Measurements from ENCODE around the gene AQP12A. TPM values are rescaled to one million over a fixed set of nuclear protein-coding genes. Genes with fewer than 3 reads are reported as not detected.

AQP12A gene
- polyA plus RNA-seq, 1 donor (not counting 4 experiments of a cell fraction or from before 2014, with no cell fraction given) = not detected

- dilution Hi-C loops (cut with MboI; ENCODE audit: extremely low pct_ligation_motif_present, low sequenced_read_pairs) = no loop called here
These were observed 32.8 kb downstream of the AQP12A start for GRCh38 chr2:240724431-240724830.

GRCh38 chr2:240725266-240725665 is 33.6 kb downstream of the AQP12A start:
- Histone ChIP-seq H3K27me3 (ENCODE audit: control insufficient read depth, extremely low read depth, insufficient read depth, low read length) (peaks cover 10% of the 10 kb centered on the region), H4K20me1 (ENCODE audit: control insufficient read depth, extremely low read depth, insufficient read depth, low read length) (no peaks in the 10 kb centered on the region), H3K9me3 (ENCODE audit: control insufficient read depth, low read depth, low read length) (no peaks in the 10 kb centered on the region), H3K36me3 (ENCODE audit: control insufficient read depth in 2 of 2, extremely low read depth in 1 of 2, insufficient read depth in 2 of 2, low read length in 2 of 2) (no peaks in the 10 kb centered on the region), H3K4me2 (ENCODE audit: control insufficient read depth, extremely low read depth, insufficient read depth, low read depth, low read length) (no peak overlapping the region), H3K27ac (ENCODE audit: control insufficient read depth, insufficient read depth, low read length) (no peak overlapping the region), H2AFZ (ENCODE audit: control insufficient read depth, low read length) (no peak overlapping the region), H3K9me1 (ENCODE audit: control insufficient read depth, extremely low read depth, insufficient read depth, low read length) (no peaks in the 10 kb centered on the region), H3K79me2 (ENCODE audit: control insufficient read depth, insufficient read depth, low read length) (no peaks in the 10 kb centered on the region), H3K4me3 (ENCODE audit: control insufficient read depth in 2 of 3, extremely low read depth in 1 of 3, insufficient read depth in 2 of 3, low read depth in 1 of 3, low read length in 3 of 3) (no peak overlapping the region), H3K9ac (ENCODE audit: control insufficient read depth, extremely low read depth, insufficient read depth, low read length) (no peak overlapping the region), H3K4me1 (ENCODE audit: control insufficient read depth, extremely low read depth, insufficient read depth, low read length) (no peaks in the 10 kb centered on the region)
- DNase-seq (ENCODE audit: low read depth, low spot score) (no peak), FAIRE-seq (no peak)
- dilution Hi-C loops (cut with MboI; ENCODE audit: extremely low pct_ligation_motif_present, low sequenced_read_pairs) = no loop called here
- TF ChIP-seq CTCF (optimal IDR thresholded peaks at IDR 0.05 in 1 of 3, IDR thresholded peaks at IDR 0.05 in 1 of 3, conservative IDR thresholded peaks at IDR 0.05 in 1 of 3; ENCODE audit: extremely low read depth in 1 of 3, insufficient read depth in 2 of 3, low read length in 3 of 3) (no peak), EZH2 (IDR thresholded peaks at IDR 0.05; ENCODE audit: low read length) (no peak)

More at GRCh38 chr2:240724431-240724830, 32.8 kb downstream of the AQP12A start:
- no peak overlapping the region for H3K9ac ChIP-seq (ENCODE audit: control insufficient read depth, extremely low read depth, insufficient read depth, low read length)
- no peak overlapping the region for H3K27ac ChIP-seq (ENCODE audit: control insufficient read depth, insufficient read depth, low read length)
- DNase-seq (ENCODE audit: low read depth, low spot score) (no peak), FAIRE-seq (no peak)
- H3K4me1 ChIP-seq (ENCODE audit: control insufficient read depth, extremely low read depth, insufficient read depth, low read length) = no peaks in the 10 kb centered on the region
- peaks cover 1% of the 10 kb centered on the region for H3K27me3 ChIP-seq (ENCODE audit: control insufficient read depth, extremely low read depth, insufficient read depth, low read length)
- H3K79me2 ChIP-seq (ENCODE audit: control insufficient read depth, insufficient read depth, low read length) = no peaks in the 10 kb centered on the region
- H3K9me1 ChIP-seq (ENCODE audit: control insufficient read depth, extremely low read depth, insufficient read depth, low read length) = no peaks in the 10 kb centered on the region
- no peaks in the 10 kb centered on the region for H3K36me3 ChIP-seq (ENCODE audit: control insufficient read depth in 2 of 2, extremely low read depth in 1 of 2, insufficient read depth in 2 of 2, low read length in 2 of 2)
- no peak for TF ChIP-seq EZH2 (IDR thresholded peaks at IDR 0.05; ENCODE audit: low read length)
- no peak for TF ChIP-seq CTCF (optimal IDR thresholded peaks at IDR 0.05 in 1 of 3, IDR thresholded peaks at IDR 0.05 in 1 of 3, conservative IDR thresholded peaks at IDR 0.05 in 1 of 3; ENCODE audit: extremely low read depth in 1 of 3, insufficient read depth in 2 of 3, low read length in 3 of 3)
- no peak overlapping the region for H3K4me2 ChIP-seq (ENCODE audit: control insufficient read depth, extremely low read depth, insufficient read depth, low read depth, low read length)
- H3K9me3 ChIP-seq (ENCODE audit: control insufficient read depth, low read depth, low read length) = no peaks in the 10 kb centered on the region
- H4K20me1 ChIP-seq (ENCODE audit: control insufficient read depth, extremely low read depth, insufficient read depth, low read length) = no peaks in the 10 kb centered on the region
- H3K4me3 ChIP-seq (ENCODE audit: control insufficient read depth in 2 of 3, extremely low read depth in 1 of 3, insufficient read depth in 2 of 3, low read depth in 1 of 3, low read length in 3 of 3) = no peak overlapping the region
- H2AFZ ChIP-seq (ENCODE audit: control insufficient read depth, low read length) = no peak overlapping the region
